HG03469 (cell line): ENCODE results near the gene TNFSF13.

Source experiments
- ATAC-seq: cut with Tn5 transposase; IDR thresholded peaks from one replicate; pipeline ENCODE4 v1.9.1; 2021; ENCODE audit warnings: mild to moderate bottlenecking, moderate library complexity, moderate number of reproducible peaks; ENCODE audit not compliant: unreplicated experiment

Gene TNFSF13

GRCh38 chr17:7551396-7551795, 7.2 kb upstream of the TNFSF13 start:
- no peak for ATAC-seq

DNA sequence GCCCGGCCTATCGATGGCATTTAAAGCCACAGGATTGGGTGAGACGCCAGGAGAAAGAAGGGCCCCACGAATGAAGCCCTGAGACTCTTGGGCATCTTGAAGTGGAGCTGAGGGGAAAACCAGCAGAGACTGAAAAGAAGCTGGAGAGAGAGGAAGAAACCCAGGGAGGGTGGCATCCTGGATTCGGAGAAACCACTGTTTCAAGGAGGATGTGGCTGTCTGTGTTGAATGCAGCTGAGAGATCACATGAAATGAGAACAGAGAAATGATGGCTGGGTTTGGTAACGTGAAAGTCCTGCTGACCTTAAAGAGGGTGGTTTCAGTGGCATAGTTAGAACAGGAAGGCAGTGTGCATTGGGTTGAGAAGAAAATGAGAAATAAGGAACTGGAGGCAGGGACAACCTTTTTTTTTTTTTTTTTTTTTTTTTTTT, 5.9 kb upstream of the TNFSF13 start:
- ATAC-seq: no peak

DNA sequence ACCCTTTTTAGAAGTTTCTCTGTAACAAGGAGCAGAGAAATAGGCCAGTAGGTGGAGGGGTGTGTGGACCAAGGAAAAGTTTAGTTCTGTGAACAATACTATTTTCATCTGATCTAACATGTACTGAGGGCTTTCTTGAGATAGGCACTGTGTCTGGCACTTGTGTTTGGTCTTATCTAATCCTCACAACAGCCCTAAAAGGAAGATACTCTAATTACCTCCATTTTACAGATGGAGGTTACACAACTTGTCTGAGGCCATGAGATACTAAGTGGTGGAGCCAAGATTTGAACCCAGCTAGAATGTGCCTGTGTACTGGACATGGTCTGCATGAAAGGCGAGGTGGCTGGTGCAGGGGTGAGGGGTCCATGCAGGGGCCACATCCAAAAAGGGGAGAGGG, 5.2 kb upstream of the TNFSF13 start:
- ATAC-seq: no peak

DNA sequence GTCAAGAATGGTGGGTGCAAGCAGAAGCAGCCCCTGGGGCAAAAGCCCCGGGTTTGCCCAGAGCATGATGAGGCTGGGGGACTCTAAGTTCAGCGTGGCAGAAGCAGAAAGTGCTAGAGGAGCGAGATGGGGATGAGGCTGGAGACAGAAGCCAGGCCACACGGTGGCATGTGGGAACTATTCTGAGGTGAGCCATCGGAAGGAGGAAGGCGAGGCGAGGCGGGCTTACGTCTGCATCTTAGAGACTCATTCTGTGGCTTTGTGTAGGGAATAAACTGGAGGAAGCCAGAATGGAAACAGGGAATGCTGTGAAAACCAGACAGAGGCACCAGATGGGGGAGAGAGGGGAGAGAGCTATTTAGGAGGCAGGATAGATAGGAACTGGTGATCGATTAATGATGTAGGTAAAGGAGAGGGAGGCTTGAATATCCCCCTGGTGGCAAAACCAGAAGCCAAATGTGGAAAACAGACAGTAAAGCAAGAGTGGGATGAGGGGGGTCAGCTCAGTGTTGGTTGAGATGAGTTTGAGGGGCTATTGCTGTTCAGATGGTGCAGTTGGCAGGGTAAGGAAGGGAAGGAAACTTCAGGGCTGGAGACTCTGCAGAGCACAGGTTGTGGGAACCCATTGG, 3.1 kb upstream of the TNFSF13 start:
- ATAC-seq: no peak

DNA sequence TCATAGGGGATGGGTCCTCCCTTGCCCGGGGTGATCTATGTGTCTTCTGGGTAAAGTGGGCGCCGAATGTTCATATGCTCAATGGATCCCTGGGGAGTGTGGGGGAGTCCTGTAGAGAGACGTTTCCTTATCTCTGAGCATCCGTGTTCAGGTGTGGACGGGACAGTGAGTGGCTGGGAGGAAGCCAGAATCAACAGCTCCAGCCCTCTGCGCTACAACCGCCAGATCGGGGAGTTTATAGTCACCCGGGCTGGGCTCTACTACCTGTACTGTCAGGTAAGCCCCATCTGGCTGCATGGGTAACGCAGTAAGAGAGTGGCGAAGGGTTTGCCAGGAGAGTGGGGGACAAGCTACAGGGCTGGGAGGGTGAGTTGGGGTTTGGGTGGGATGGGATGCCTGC, 1.9 kb upstream of the TNFSF13 start:
- ATAC-seq: no peak

DNA sequence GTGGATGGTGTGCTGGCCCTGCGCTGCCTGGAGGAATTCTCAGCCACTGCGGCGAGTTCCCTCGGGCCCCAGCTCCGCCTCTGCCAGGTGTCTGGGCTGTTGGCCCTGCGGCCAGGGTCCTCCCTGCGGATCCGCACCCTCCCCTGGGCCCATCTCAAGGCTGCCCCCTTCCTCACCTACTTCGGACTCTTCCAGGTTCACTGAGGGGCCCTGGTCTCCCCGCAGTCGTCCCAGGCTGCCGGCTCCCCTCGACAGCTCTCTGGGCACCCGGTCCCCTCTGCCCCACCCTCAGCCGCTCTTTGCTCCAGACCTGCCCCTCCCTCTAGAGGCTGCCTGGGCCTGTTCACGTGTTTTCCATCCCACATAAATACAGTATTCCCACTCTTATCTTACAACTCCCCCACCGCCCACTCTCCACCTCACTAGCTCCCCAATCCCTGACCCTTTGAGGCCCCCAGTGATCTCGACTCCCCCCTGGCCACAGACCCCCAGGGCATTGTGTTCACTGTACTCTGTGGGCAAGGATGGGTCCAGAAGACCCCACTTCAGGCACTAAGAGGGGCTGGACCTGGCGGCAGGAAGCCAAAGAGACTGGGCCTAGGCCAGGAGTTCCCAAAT, 1.3 kb upstream of the TNFSF13 start:
- ATAC-seq: no peak

DNA sequence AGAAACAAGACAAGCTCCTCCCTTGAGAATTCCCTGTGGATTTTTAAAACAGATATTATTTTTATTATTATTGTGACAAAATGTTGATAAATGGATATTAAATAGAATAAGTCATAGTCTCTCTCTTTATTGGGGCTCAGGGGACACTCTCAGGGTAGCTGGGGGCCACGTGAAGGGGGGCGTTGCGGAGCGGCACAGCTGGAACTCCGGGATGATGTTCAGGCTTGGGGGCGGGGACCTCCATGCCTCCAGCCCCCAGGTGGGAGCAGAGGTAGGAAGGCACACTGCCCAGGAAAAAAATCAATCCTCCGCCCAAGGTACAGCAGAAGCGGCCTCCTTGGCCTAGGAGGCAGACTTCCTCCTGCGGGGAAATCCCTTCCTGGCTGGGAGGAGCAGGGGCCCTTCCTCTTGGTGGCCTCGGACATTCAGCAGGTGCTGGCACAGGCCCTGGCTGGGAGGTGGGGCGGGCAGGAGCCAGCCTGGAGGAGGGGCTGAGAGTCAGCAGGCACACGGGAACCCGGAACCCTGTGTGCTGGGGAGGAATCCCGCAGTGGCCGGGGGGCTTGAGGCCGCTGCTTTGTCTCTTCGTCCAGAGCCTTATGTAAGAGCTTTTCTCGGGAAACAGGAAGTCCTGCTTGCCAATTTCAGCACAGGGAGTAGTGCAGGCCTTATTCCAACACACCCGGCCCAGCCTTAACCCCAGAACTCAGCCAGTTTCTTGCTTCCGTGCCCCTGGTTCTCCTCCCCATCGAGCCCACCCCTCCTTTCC, 591 bp upstream of the TNFSF13 start:
- no peak for ATAC-seq

GRCh38 chr17:7559320-7560171, 996 bp downstream of the TNFSF13 start:
- ATAC-seq: no peak

DNA sequence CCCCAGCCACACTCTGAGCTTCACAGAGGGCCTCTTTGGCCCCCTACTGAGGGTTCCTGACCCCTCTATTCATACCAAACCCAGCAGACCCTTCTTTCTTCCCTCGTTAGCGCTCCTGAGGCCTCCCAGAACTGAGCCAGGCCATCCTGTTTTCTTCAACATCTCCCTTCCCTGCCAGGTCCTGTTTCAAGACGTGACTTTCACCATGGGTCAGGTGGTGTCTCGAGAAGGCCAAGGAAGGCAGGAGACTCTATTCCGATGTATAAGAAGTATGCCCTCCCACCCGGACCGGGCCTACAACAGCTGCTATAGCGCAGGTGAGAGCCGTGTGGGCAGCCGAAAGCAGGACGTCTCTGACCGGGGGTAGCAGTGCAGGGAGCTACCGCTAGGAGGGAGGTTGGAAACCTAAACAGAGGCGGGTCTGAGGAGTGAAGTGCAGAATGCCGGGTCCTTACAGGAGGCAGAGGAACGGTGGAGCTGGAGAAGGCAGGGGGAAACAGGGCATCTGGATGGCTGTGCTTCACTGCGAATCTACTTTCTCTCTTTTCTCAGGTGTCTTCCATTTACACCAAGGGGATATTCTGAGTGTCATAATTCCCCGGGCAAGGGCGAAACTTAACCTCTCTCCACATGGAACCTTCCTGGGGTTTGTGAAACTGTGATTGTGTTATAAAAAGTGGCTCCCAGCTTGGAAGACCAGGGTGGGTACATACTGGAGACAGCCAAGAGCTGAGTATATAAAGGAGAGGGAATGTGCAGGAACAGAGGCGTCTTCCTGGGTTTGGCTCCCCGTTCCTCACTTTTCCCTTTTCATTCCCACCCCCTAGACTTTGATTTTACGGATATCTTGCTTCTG, 1.9 kb downstream of the TNFSF13 start:
- no peak for ATAC-seq

GRCh38 chr17:7561028-7561575, 2.6 kb downstream of the TNFSF13 start:
- ATAC-seq: peak; percentile 44

- ATAC-seq: peak; percentile 36
Observed at GRCh38 chr17:7561589-7562207, 3.1 kb downstream of the TNFSF13 start, which contains the start of gene SENP3. TSS of gene SENP3 (plus strand) at chr17:7561919. CDS start at chr17:7563077, 1,158 bp downstream.

GRCh38 chr17:7562208-7562605, 3.7 kb downstream of the TNFSF13 start:
- no peak for ATAC-seq

DNA sequence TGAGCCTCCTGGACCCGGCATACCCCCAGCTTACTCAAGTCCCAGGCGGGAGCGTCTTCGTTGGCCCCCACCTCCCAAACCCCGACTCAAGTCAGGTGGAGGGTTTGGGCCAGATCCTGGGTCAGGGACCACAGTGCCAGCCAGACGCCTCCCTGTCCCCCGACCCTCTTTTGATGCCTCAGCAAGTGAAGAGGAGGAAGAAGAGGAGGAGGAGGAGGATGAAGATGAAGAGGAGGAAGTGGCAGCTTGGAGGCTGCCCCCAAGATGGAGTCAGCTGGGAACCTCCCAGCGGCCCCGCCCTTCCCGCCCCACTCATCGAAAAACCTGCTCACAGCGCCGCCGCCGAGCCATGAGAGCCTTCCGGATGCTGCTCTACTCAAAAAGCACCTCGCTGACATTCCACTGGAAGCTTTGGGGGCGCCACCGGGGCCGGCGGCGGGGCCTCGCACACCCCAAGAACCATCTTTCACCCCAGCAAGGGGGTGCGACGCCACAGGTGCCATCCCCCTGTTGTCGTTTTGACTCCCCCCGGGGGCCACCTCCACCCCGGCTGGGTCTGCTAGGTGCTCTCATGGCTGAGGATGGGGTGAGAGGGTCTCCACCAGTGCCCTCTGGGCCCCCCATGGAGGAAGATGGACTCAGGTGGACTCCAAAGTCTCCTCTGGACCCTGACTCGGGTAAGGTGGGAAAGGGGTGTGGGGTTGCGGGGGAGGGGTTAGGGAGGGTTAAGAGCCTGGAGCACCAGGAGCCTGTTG, 4.7 kb downstream of the TNFSF13 start:
- no peak for ATAC-seq

DNA sequence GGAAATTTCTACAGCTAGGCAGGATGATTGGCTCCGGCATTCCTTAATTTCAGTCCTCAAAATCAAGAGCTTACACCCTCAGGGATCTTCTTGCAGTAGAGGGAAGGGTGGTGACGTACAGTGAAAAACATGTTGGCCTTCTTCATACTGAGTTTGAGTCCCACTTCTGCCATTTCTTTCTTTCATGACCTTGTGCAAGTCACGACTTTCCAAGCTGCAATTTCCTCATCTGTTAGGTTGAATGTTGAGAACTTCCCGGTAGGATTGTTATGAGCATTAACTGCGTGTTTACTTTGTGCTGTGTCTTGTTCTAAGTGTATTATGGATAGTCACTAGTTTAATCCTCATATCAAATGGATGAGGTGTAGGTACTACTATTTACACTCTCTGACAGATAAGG, 11.0 kb downstream of the TNFSF13 start:
- no peak for ATAC-seq

DNA sequence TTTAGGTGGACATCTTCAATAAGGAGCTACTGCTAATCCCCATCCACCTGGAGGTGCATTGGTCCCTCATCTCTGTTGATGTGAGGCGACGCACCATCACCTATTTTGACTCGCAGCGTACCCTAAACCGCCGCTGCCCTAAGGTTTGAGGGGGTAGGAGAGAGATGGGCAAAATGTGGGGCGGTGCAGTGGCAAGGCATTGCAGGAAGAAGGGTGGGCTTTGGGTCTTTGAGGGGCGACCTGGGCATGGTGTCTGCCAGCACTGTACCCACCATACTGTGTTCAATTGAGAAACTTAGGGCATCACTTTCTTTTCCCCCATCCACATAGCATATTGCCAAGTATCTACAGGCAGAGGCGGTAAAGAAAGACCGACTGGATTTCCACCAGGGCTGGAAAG, 11.8 kb downstream of the TNFSF13 start:
- no peak for ATAC-seq

DNA sequence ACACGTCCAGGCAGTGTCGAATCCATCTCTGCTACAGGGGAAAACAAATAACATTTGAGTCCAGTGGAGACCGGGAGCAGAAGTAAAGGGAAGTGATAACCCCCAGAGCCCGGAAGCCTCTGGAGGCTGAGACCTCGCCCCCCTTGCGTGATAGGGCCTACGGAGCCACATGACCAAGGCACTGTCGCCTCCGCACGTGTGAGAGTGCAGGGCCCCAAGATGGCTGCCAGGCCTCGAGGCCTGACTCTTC, 13.7 kb downstream of the TNFSF13 start:
- ATAC-seq: no peak

DNA sequence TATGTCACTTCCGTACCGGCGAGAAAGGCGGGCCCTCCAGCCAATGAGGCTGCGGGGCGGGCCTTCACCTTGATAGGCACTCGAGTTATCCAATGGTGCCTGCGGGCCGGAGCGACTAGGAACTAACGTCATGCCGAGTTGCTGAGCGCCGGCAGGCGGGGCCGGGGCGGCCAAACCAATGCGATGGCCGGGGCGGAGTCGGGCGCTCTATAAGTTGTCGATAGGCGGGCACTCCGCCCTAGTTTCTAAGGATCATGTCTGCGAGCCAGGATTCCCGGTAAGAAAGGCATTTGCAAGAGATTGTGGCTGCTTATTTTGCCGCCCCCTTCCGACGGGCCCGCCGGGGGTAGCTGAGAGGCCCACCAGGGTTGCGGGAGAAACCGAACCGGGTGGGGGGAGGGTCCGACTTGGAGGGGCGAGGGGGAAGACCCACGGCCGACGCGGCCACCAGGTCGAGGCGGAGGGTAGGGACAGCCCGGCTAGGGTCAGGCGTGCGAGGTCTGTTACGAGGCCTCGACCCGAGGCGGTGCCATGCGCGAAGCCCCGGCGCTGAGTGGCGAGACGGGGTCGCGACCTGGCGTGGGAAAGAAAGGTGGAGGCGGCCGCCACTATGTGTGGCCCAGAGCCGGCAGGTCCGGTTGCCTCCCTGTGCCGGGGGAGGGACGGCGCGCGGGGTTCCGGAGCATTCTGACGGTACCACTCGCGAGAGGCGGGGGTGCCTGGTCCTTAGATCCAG, 14.2 kb downstream of the TNFSF13 start:
- peak; percentile 76 for ATAC-seq

- ATAC-seq: no peak
Observed at GRCh38 chr17:7573324-7574080, 15.0 kb downstream of the TNFSF13 start.
